HL-60 (cell line): ENCODE measurements around the gene HSPA1L.

Experiments used
- POLR2AphosphoS5 ChIP-seq: IDR thresholded peaks from 2 replicates; pipeline ENCODE4 v1.6.1; 2012; ENCODE audit warnings: low read depth
- TF ChIP-seq, protein P1 (sequence below): IDR thresholded peaks from one replicate; pipeline ENCODE4 v1.5.1; 2011; ENCODE audit warnings: low read length, control low read depth, inconsistent platforms; ENCODE audit not compliant: insufficient read depth

DNA sequence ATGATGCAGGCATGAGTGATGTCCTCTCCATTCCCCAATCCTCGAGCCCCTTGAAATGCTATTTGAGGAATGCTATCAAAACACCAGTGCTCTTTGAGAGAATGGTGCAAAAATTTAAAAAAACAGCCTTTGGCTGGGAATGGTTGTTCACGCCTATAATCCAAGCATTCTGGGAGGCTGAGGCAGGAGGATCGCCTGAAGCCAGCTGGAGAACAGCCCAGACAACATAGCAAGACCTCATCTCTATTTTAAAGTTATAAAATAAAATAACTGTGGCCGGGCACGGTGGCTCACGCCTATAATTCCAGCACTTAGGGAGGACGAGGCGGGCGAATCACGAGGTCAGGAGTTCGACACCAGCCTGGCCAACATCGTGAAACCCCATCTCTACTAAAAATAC, 15.3 kb downstream of the HSPA1L start:
- TF ChIP-seq, protein P1, sequence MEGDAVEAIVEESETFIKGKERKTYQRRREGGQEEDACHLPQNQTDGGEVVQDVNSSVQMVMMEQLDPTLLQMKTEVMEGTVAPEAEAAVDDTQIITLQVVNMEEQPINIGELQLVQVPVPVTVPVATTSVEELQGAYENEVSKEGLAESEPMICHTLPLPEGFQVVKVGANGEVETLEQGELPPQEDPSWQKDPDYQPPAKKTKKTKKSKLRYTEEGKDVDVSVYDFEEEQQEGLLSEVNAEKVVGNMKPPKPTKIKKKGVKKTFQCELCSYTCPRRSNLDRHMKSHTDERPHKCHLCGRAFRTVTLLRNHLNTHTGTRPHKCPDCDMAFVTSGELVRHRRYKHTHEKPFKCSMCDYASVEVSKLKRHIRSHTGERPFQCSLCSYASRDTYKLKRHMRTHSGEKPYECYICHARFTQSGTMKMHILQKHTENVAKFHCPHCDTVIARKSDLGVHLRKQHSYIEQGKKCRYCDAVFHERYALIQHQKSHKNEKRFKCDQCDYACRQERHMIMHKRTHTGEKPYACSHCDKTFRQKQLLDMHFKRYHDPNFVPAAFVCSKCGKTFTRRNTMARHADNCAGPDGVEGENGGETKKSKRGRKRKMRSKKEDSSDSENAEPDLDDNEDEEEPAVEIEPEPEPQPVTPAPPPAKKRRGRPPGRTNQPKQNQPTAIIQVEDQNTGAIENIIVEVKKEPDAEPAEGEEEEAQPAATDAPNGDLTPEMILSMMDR: no peak
- TF ChIP-seq POLR2AphosphoS5: no peak
